HEK293 (cell line): ENCODE data around the gene SLC39A5.

Experiments
- KLF16 ChIP-seq: fragments of 450-650 bp; formaldehyde crosslinking; IDR thresholded peaks from 2 replicates; pipeline ENCODE4 v1.5.1; 2017; ENCODE audit warnings: missing biosample characterization, missing genetic modification characterization
- TCF7L2 ChIP-seq: IDR thresholded peaks from 2 replicates; pipeline ENCODE4 v1.6.1; 2011; ENCODE audit warnings: low read depth, mild to moderate bottlenecking, inconsistent platforms, low read length, moderate library complexity, borderline replicate concordance
- ZNF239 ChIP-seq: fragments of 450-650 bp; formaldehyde crosslinking; IDR thresholded peaks from 2 replicates; pipeline ENCODE4 v1.5.1; 2016; ENCODE audit warnings: missing biosample characterization, missing genetic modification characterization
- ZNF585B ChIP-seq: fragments of 450-650 bp; formaldehyde crosslinking; IDR thresholded peaks from 2 replicates; pipeline ENCODE4 v1.5.1; 2016; ENCODE audit warnings: missing biosample characterization, missing genetic modification characterization
- ZNF791 ChIP-seq: fragments of 450-650 bp; formaldehyde crosslinking; IDR thresholded peaks from 2 replicates; pipeline ENCODE4 v1.5.1; 2016; ENCODE audit warnings: missing biosample characterization, missing genetic modification characterization
- ZSCAN23 ChIP-seq: fragments of 450-650 bp; formaldehyde crosslinking; IDR thresholded peaks from 2 replicates; pipeline ENCODE4 v1.5.1; 2016; ENCODE audit warnings: missing biosample characterization, missing genetic modification characterization
- TF ChIP-seq, protein P1 (sequence below): fragments of 450-650 bp; formaldehyde crosslinking; IDR thresholded peaks from 2 replicates; pipeline ENCODE4 v1.5.1; 2016; ENCODE audit warnings: missing biosample characterization, missing genetic modification characterization
- TF ChIP-seq, protein P2 (sequence below): sonication (generic); formaldehyde crosslinking; IDR thresholded peaks from 2 replicates; pipeline ENCODE4 v1.8.1; 2022; ENCODE audit warnings: mild to moderate bottlenecking, moderate library complexity, missing genetic modification reagents
- TF ChIP-seq, protein P3 (sequence below): fragments of 450-650 bp; formaldehyde crosslinking; IDR thresholded peaks from 2 replicates; pipeline ENCODE4 v1.5.1; 2017; ENCODE audit warnings: missing biosample characterization, mild to moderate bottlenecking, missing genetic modification characterization, moderate library complexity
- TF ChIP-seq, protein P4 (sequence below): fragments of 450-650 bp; formaldehyde crosslinking; IDR thresholded peaks from 2 replicates; pipeline ENCODE4 v1.5.1; 2016; ENCODE audit warnings: missing biosample characterization, missing genetic modification characterization
- TF ChIP-seq, protein P5 (sequence below): fragments of 450-650 bp; formaldehyde crosslinking; IDR thresholded peaks from 2 replicates; pipeline ENCODE4 v1.5.1; 2016; ENCODE audit warnings: missing biosample characterization, missing genetic modification characterization

DNA sequence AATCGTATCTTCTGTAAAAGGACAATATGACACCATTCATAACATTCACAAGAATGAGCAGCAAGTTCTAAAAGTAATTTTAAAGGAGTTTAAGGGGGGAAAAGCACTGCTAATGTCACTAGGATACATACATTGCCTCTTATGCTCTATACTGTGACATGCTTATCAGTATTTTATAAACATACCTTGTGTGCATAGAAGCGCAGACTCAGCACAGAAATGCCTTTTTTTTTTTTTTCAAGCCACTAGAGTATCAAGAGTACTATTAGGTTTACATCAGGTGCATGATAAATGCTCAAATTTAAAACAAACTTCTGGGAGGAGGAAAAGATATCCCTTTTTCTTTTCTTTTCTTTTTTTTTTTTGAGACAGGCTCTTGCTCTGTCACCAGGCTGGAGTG lies 27.0 kb upstream of the SLC39A5 start:
- TF ChIP-seq, protein P1, sequence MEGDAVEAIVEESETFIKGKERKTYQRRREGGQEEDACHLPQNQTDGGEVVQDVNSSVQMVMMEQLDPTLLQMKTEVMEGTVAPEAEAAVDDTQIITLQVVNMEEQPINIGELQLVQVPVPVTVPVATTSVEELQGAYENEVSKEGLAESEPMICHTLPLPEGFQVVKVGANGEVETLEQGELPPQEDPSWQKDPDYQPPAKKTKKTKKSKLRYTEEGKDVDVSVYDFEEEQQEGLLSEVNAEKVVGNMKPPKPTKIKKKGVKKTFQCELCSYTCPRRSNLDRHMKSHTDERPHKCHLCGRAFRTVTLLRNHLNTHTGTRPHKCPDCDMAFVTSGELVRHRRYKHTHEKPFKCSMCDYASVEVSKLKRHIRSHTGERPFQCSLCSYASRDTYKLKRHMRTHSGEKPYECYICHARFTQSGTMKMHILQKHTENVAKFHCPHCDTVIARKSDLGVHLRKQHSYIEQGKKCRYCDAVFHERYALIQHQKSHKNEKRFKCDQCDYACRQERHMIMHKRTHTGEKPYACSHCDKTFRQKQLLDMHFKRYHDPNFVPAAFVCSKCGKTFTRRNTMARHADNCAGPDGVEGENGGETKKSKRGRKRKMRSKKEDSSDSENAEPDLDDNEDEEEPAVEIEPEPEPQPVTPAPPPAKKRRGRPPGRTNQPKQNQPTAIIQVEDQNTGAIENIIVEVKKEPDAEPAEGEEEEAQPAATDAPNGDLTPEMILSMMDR (tag by site-specific recombination) = no peak
- TF ChIP-seq ZNF791 (no peak), ZNF239 (no peak), TCF7L2 (no peak), ZNF585B (tag by site-specific recombination) (no peak), KLF16 (tag by site-specific recombination) (no peak), ZSCAN23 (tag by site-specific recombination) (no peak)
- TF ChIP-seq, protein P2, sequence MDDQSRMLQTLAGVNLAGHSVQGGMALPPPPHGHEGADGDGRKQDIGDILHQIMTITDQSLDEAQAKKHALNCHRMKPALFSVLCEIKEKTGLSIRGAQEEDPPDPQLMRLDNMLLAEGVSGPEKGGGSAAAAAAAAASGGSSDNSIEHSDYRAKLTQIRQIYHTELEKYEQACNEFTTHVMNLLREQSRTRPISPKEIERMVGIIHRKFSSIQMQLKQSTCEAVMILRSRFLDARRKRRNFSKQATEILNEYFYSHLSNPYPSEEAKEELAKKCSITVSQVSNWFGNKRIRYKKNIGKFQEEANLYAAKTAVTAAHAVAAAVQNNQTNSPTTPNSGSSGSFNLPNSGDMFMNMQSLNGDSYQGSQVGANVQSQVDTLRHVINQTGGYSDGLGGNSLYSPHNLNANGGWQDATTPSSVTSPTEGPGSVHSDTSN = no peak
- TF ChIP-seq, protein P3, sequence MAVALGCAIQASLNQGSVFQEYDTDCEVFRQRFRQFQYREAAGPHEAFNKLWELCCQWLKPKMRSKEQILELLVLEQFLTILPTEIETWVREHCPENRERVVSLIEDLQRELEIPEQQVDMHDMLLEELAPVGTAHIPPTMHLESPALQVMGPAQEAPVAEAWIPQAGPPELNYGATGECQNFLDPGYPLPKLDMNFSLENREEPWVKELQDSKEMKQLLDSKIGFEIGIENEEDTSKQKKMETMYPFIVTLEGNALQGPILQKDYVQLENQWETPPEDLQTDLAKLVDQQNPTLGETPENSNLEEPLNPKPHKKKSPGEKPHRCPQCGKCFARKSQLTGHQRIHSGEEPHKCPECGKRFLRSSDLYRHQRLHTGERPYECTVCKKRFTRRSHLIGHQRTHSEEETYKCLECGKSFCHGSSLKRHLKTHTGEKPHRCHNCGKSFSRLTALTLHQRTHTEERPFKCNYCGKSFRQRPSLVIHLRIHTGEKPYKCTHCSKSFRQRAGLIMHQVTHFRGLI = no peak
- TF ChIP-seq, protein P4, sequence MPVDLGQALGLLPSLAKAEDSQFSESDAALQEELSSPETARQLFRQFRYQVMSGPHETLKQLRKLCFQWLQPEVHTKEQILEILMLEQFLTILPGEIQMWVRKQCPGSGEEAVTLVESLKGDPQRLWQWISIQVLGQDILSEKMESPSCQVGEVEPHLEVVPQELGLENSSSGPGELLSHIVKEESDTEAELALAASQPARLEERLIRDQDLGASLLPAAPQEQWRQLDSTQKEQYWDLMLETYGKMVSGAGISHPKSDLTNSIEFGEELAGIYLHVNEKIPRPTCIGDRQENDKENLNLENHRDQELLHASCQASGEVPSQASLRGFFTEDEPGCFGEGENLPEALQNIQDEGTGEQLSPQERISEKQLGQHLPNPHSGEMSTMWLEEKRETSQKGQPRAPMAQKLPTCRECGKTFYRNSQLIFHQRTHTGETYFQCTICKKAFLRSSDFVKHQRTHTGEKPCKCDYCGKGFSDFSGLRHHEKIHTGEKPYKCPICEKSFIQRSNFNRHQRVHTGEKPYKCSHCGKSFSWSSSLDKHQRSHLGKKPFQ (tag by site-specific recombination) = no peak
- TF ChIP-seq, protein P5, sequence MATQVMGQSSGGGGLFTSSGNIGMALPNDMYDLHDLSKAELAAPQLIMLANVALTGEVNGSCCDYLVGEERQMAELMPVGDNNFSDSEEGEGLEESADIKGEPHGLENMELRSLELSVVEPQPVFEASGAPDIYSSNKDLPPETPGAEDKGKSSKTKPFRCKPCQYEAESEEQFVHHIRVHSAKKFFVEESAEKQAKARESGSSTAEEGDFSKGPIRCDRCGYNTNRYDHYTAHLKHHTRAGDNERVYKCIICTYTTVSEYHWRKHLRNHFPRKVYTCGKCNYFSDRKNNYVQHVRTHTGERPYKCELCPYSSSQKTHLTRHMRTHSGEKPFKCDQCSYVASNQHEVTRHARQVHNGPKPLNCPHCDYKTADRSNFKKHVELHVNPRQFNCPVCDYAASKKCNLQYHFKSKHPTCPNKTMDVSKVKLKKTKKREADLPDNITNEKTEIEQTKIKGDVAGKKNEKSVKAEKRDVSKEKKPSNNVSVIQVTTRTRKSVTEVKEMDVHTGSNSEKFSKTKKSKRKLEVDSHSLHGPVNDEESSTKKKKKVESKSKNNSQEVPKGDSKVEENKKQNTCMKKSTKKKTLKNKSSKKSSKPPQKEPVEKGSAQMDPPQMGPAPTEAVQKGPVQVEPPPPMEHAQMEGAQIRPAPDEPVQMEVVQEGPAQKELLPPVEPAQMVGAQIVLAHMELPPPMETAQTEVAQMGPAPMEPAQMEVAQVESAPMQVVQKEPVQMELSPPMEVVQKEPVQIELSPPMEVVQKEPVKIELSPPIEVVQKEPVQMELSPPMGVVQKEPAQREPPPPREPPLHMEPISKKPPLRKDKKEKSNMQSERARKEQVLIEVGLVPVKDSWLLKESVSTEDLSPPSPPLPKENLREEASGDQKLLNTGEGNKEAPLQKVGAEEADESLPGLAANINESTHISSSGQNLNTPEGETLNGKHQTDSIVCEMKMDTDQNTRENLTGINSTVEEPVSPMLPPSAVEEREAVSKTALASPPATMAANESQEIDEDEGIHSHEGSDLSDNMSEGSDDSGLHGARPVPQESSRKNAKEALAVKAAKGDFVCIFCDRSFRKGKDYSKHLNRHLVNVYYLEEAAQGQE (tag by site-specific recombination) = no peak
